ENCODE data around the gene PTPRM.

PTPRM gene

DNA sequence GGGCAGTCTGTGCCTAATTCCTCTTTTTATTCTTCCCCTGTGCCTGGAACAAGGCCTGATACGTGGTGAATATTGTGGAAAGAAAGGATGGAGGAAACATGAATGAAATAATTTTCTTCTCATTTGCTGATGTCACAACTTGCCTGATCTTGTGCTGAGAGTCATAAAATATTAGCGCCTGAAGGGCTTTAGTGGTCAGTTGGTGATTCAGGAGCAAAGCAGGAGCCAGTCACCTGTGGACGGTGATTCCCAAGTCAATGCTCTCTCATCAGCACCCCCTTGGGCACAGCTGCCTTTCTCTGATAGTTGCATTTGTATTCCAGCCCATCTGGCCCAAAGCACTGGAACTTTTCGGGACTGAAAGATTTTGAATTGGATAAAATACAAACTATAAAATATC, 539.5 kb downstream of the PTPRM start:
- Histone ChIP-seq H3K4me2 (ENCODE audit: low read depth, low read length) (no peak overlapping the region), H4K20me1 (ENCODE audit: insufficient read depth, low read length) (no peaks in the 10 kb centered on the region), H3K79me2 (ENCODE audit: low read length) (no peaks in the 10 kb centered on the region), H3K9me3 (replicated peaks; ENCODE audit: insufficient read depth, low read length) (no peaks in the 10 kb centered on the region), H3K4me3 (ENCODE audit: low read length) (no peak overlapping the region), H3K9me2 (replicated peaks; ENCODE audit: insufficient read depth, low read length) (no peaks in the 10 kb centered on the region), H3K4me1 (ENCODE audit: low read length) (no peaks in the 10 kb centered on the region), H3K36me3 (replicated peaks; ENCODE audit: insufficient read depth, low read length) (no peaks in the 10 kb centered on the region), H3K9ac (ENCODE audit: low read length) (no peak overlapping the region), H2AFZ (ENCODE audit: low read length) (no peak overlapping the region), H3F3A (ENCODE audit: insufficient read depth, low read length) (no peaks in the 10 kb centered on the region), H3K27me3 (replicated peaks; ENCODE audit: insufficient read depth, low read length) (no peaks in the 10 kb centered on the region), H3K27ac (ENCODE audit: low read length) (no peak overlapping the region)
- no peak for DNase-seq
- TF ChIP-seq EZH2 (optimal IDR thresholded peaks at IDR 0.05; ENCODE audit: low read depth, low read length) (no peak), EZH2phosphoT487 (IDR thresholded peaks at IDR 0.05; ENCODE audit: low read length) (no peak)
- TF ChIP-seq, protein P1, sequence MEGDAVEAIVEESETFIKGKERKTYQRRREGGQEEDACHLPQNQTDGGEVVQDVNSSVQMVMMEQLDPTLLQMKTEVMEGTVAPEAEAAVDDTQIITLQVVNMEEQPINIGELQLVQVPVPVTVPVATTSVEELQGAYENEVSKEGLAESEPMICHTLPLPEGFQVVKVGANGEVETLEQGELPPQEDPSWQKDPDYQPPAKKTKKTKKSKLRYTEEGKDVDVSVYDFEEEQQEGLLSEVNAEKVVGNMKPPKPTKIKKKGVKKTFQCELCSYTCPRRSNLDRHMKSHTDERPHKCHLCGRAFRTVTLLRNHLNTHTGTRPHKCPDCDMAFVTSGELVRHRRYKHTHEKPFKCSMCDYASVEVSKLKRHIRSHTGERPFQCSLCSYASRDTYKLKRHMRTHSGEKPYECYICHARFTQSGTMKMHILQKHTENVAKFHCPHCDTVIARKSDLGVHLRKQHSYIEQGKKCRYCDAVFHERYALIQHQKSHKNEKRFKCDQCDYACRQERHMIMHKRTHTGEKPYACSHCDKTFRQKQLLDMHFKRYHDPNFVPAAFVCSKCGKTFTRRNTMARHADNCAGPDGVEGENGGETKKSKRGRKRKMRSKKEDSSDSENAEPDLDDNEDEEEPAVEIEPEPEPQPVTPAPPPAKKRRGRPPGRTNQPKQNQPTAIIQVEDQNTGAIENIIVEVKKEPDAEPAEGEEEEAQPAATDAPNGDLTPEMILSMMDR (IDR thresholded peaks at IDR 0.05; ENCODE audit: low read length), result no peak

DNA sequence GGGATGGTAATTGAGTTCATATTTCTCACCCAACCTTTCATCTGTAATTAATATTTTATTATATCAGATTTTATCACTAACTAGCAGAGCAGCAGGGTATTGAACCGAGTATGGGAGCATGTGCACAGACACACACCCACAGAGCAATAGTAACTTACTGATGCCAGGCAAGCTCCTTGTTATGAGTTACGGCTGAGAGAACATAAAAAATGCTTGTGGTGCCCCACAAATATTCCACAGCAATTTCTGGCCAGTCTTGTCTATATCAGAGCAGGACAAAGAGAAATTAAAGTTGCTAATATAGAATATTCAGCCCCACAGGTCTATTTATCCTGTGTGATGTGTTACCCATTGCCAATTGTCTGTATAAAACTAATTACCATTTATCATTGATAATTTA, 540.3 kb downstream of the PTPRM start:
- Histone ChIP-seq H3K27me3 (replicated peaks; ENCODE audit: insufficient read depth, low read length) (no peaks in the 10 kb centered on the region), H3K9ac (ENCODE audit: low read length) (no peak overlapping the region), H3K79me2 (ENCODE audit: low read length) (no peaks in the 10 kb centered on the region), H3K9me2 (replicated peaks; ENCODE audit: insufficient read depth, low read length) (no peaks in the 10 kb centered on the region), H3K36me3 (replicated peaks; ENCODE audit: insufficient read depth, low read length) (no peaks in the 10 kb centered on the region), H3K9me3 (replicated peaks; ENCODE audit: insufficient read depth, low read length) (no peaks in the 10 kb centered on the region), H3K4me1 (ENCODE audit: low read length) (no peaks in the 10 kb centered on the region), H3K27ac (ENCODE audit: low read length) (no peak overlapping the region), H3K4me2 (ENCODE audit: low read depth, low read length) (no peak overlapping the region), H4K20me1 (ENCODE audit: insufficient read depth, low read length) (no peaks in the 10 kb centered on the region), H3K4me3 (ENCODE audit: low read length) (no peak overlapping the region), H2AFZ (ENCODE audit: low read length) (no peak overlapping the region), H3F3A (ENCODE audit: insufficient read depth, low read length) (no peaks in the 10 kb centered on the region)
- TF ChIP-seq EZH2phosphoT487 (IDR thresholded peaks at IDR 0.05; ENCODE audit: low read length) (no peak), EZH2 (optimal IDR thresholded peaks at IDR 0.05; ENCODE audit: low read depth, low read length) (no peak)
- TF ChIP-seq, protein P1 (IDR thresholded peaks at IDR 0.05; ENCODE audit: low read length), result no peak
- no peak for DNase-seq

DNA sequence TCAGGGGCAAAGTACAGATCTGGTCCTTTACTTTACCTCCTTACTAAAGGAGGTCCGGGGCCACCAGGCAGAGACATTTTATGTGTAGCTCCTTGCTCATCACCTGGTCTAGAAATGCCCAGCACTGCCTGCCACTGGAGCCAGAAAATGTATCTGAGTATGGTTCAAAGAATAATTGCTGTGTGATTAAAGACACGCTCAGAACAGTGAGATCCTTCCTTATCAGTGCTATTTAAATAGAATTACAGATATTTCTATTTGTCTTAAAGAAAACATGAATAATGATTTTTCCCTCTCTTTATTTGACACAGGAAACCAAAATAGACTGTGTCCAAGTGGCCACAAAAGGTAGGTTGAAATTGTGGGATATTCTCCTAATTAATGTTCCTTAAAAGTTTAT, 547.4 kb downstream of the PTPRM start:
- H4K20me1 ChIP-seq (ENCODE audit: insufficient read depth, low read length), result no peaks in the 10 kb centered on the region
- H3K27me3 ChIP-seq (replicated peaks; ENCODE audit: insufficient read depth, low read length), result no peaks in the 10 kb centered on the region
- no peak overlapping the region for H2AFZ ChIP-seq (ENCODE audit: low read length)
- H3K4me2 ChIP-seq (ENCODE audit: low read depth, low read length), result no peak overlapping the region
- no peaks in the 10 kb centered on the region for H3K9me3 ChIP-seq (replicated peaks; ENCODE audit: insufficient read depth, low read length)
- DNase-seq, result no peak
- no peak overlapping the region for H3K27ac ChIP-seq (ENCODE audit: low read length)
- no peaks in the 10 kb centered on the region for H3K79me2 ChIP-seq (ENCODE audit: low read length)
- H3K9ac ChIP-seq (ENCODE audit: low read length), result no peak overlapping the region
- H3K36me3 ChIP-seq (replicated peaks; ENCODE audit: insufficient read depth, low read length), result no peaks in the 10 kb centered on the region
- TF ChIP-seq, protein P1 (IDR thresholded peaks at IDR 0.05; ENCODE audit: low read length), result no peak
- TF ChIP-seq EZH2phosphoT487 (IDR thresholded peaks at IDR 0.05; ENCODE audit: low read length), result no peak
- H3F3A ChIP-seq (ENCODE audit: insufficient read depth, low read length), result no peaks in the 10 kb centered on the region
- H3K4me1 ChIP-seq (ENCODE audit: low read length), result no peaks in the 10 kb centered on the region
- H3K4me3 ChIP-seq (ENCODE audit: low read length), result no peak overlapping the region
- no peaks in the 10 kb centered on the region for H3K9me2 ChIP-seq (replicated peaks; ENCODE audit: insufficient read depth, low read length)
